ENCODE measurements around the gene CAPZB.

- no peak for TF ChIP-seq EZH2 (IDR thresholded peaks at IDR 0.05; ENCODE audit: insufficient read depth, poor library complexity, severe bottlenecking)
- TF ChIP-seq EZH2phosphoT487 (IDR thresholded peaks at IDR 0.05; ENCODE audit: insufficient read depth, low read depth): no peak
Measured at GRCh38 chr1:19457607-19458006, 27.7 kb downstream of the CAPZB start.
